Activated CD4-positive, alpha-beta T cell treated with anti-CD3 and anti-CD28 coated beads for 1 hour (primary cell): Measurements from ENCODE around the gene COMT.
"Not testable (repeated sequence)": the region's sequence is repeated elsewhere in the genome, so short reads cannot be mapped to it uniquely, and the experiment has no call there.

Source experiments
- DNase-seq: peaks from one replicate; pipeline ENCODE4 v3.0.0-alpha.2; 2020

The COMT gene

GRCh38 chr22:19929586-19930550 is 11.7 kb upstream of the COMT start:
- DNase-seq = no peak

- DNase-seq = no peak
Measured at GRCh38 chr22:19930551-19931486, 10.8 kb upstream of the COMT start.

GRCh38 chr22:19931514-19931913 is 10.1 kb upstream of the COMT start:
- DNase-seq = no peak

GRCh38 chr22:19932367-19933206 is 9.0 kb upstream of the COMT start:
- no peak for DNase-seq

GRCh38 chr22:19933341-19934241 is 8.0 kb upstream of the COMT start:
- no peak for DNase-seq

- not testable (repeated sequence) for DNase-seq
Measured at GRCh38 chr22:19935123-19935718, 6.4 kb upstream of the COMT start.

- DNase-seq = no peak
Measured at GRCh38 chr22:19936513-19936912, 5.1 kb upstream of the COMT start.

- DNase-seq = no peak
Measured at GRCh38 chr22:19937616-19938473, 3.7 kb upstream of the COMT start.

- no peak for DNase-seq
Measured at GRCh38 chr22:19940536-19941364, 822 bp upstream of the COMT start.

GRCh38 chr22:19942157-19943081 is 847 bp downstream of the COMT start:
- no peak for DNase-seq

- DNase-seq = no peak
Measured at GRCh38 chr22:19943082-19944026, 1.8 kb downstream of the COMT start.

- DNase-seq = no peak
Measured at GRCh38 chr22:19948057-19948760, 6.6 kb downstream of the COMT start.

GRCh38 chr22:19951346-19951745 is 9.8 kb downstream of the COMT start:
- DNase-seq = no peak

- DNase-seq = no peak
Measured at GRCh38 chr22:19955241-19956128, 13.9 kb downstream of the COMT start.

GRCh38 chr22:19957445-19957844 is 15.9 kb downstream of the COMT start:
- DNase-seq = no peak
